ENCODE data around the gene SLC35D3.
A peak's percentile ranks its signal among the peaks of the same experiment; 100 is the strongest.
"Not testable (repeated sequence)": the region's sequence is repeated elsewhere in the genome, so short reads cannot be mapped to it uniquely, and the experiment has no call there.

SLC35D3 gene

GRCh38 chr6:136923116-136923953 is 1.2 kb downstream of the SLC35D3 start:
- peak in 3 of 4 experiments; percentile 3 to 25 (median 24) for DNase-seq

- DNase-seq: no peak
Measured at GRCh38 chr6:136923954-136924673, 2.0 kb downstream of the SLC35D3 start.

DNA sequence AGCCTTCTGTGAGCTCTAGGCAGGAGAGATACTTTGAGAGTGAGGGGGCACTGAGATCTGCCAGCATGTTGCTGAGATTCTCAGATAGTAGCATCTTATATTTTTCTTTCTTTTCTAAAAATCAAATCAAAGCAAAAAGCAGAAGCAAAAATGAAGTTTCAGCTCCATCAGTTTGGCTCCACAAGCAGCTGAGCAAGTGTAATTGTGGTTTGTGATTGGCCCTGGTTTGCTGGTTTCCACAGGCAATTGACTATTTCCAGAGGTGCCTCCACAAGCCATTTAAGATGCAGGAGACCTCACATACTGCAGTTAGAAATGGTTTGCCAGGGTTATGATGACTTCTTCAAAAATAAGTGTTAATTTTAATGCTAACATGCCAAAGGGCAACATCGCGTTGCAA is 4.3 kb downstream of the SLC35D3 start:
- no peak for DNase-seq

DNA sequence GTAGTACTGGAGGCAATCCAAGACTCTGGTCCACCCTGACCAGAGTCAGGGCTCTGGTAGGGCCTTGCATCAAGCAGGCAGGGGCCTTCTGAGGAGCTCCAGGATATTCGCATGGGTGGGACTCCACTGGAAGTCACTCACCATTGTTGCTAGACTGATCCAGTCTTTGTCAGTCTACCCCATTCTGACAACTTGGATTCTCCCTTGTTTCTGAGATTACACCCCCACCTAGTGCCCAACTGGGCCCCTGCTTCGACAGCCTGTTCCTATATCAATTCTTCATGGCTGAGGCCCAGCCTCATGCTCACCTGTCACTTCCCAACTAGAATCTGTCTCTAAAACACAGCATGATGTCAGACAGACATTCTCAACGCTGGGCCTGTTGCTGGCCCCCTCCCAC is 5.2 kb downstream of the SLC35D3 start:
- DNase-seq: peak; percentile 19 to 40 (median 32)

- no peak for DNase-seq
Measured at GRCh38 chr6:136930528-136930927, 8.4 kb downstream of the SLC35D3 start.

DNA sequence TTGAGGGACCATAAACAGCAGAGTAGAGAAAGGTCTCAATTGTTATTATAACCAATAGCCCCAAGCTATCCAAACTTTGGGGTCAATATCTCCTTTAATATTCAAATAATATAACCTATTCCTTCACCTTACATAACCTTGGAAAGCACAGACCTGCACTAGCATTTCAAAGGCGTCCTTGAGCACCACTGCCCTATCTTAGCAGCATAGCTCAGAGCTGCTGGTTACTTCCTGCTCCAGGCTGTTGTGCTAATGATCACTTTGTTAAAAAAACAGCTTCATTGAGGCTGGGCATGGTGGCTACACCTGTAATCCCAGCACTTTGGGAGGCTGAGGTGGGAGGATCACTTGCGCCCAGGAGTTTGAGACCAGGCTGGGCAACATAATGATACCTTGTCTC is 10.5 kb downstream of the SLC35D3 start:
- DNase-seq: no peak

- no peak for DNase-seq
Measured at GRCh38 chr6:136945072-136945471, 23.0 kb downstream of the SLC35D3 start.

GRCh38 chr6:136945711-136946121 is 23.6 kb downstream of the SLC35D3 start:
- peak in 2 of 4 experiments; percentile 12 to 53 for DNase-seq

GRCh38 chr6:136947037-136947436 is 24.9 kb downstream of the SLC35D3 start:
- DNase-seq: no peak

DNA sequence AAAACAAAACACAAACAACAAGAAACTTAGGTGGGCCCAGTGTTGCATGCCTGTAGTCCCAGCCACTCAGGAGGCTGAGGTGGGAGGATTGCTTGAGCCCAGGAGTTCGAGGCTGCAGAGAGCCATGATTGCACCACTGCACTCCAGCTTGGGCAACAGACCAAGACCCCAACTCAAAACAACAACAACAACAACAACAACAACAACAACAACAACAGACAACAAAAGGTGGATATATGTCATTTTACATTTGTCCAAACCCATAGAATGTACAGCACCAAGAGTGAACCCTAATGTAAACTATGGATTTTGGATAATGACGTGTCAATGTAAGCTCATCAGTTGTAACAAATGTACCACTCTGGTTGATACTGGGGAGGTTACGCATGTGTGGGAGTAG is 27.9 kb downstream of the SLC35D3 start:
- DNase-seq: not testable (repeated sequence)

GRCh38 chr6:136950436-136951126 is 28.5 kb downstream of the SLC35D3 start:
- no peak for DNase-seq

GRCh38 chr6:136952714-136953260 is 30.7 kb downstream of the SLC35D3 start:
- no peak for DNase-seq

DNA sequence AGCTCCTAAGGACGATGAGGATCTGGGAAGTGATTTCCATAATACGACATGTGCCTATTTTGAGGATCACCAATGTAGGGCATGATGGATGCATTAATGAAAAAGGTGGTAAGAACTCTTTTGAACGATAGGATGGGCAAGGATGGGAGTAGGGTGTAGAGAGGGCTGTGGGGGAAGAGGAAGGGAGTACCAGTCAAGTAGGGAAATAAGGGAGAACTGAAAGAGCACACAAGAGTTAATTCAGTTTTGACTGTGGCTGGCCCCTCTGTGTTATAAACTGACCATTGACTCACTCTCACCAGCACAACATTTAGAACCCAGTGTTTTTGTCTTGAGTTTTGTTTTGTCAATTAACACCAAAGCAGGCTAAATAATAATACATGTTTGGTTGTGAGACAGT is 33.0 kb downstream of the SLC35D3 start:
- no peak for DNase-seq

- DNase-seq: no peak
Measured at GRCh38 chr6:136956590-136957544, 34.8 kb downstream of the SLC35D3 start.

- no peak for DNase-seq
Measured at GRCh38 chr6:136958168-136958567, 36.1 kb downstream of the SLC35D3 start.

- no peak for DNase-seq
Measured at GRCh38 chr6:136959471-136959891, 37.4 kb downstream of the SLC35D3 start.

DNA sequence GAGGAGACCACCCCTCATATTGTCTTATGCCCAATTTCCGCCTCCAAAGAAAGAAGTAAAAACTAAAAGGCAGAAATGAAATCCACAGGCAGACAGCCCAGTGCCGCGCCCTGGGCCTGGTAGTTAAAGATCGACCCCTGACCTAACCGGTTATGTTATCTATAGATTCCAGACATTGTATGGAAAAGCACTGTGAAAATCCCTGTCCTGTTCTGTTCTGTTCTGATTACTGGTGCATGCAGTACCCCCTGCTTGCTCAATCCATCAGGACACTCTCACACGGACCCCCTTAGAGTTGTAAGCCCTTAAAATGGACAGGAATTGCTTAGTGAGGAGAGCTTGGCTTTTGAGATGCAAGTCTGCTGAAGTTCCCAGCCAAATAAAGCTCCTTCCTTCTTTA is 37.8 kb downstream of the SLC35D3 start:
- not testable (repeated sequence) for DNase-seq

GRCh38 chr6:136960781-136961180 is 38.7 kb downstream of the SLC35D3 start:
- DNase-seq: no peak

- no peak for DNase-seq
Measured at GRCh38 chr6:136961848-136962247, 39.7 kb downstream of the SLC35D3 start.

- DNase-seq: no peak
Measured at GRCh38 chr6:136962661-136963060, 40.6 kb downstream of the SLC35D3 start.

- DNase-seq: no peak
Measured at GRCh38 chr6:136963259-136963658, 41.2 kb downstream of the SLC35D3 start.

- no peak for DNase-seq
Measured at GRCh38 chr6:136964398-136964797, 42.3 kb downstream of the SLC35D3 start.
